Endometrial microvascular endothelial cells (primary cell): ENCODE measurements around the gene EPS8. TPM values are rescaled to one million over a fixed set of nuclear protein-coding genes. Genes with fewer than 3 reads are reported as not detected.
"Not testable (repeated sequence)": the region's sequence is repeated elsewhere in the genome, so short reads cannot be mapped to it uniquely, and the experiment has no call there.

Source experiments
- in situ Hi-C: cut with HindIII; loops from 2 replicates; pipeline ENCODE4 v1.10.0; 2017; ENCODE audit warnings: low sequenced_read_pairs, low pct_unique_long_range_greater_than_20kb; ENCODE audit errors: inconsistent ontology term
- total RNA-seq: library from RNA; depleted of rRNA; stranded (reverse); fragments of >200 nt; gene quantifications from one replicate; pipeline ENCODE4 v1.2.3, GENCODE V29; 2015; ENCODE audit errors: inconsistent ontology term

The EPS8 gene
- total RNA-seq, 1 donor from 2014 or later, result 12.0 TPM

DNA sequence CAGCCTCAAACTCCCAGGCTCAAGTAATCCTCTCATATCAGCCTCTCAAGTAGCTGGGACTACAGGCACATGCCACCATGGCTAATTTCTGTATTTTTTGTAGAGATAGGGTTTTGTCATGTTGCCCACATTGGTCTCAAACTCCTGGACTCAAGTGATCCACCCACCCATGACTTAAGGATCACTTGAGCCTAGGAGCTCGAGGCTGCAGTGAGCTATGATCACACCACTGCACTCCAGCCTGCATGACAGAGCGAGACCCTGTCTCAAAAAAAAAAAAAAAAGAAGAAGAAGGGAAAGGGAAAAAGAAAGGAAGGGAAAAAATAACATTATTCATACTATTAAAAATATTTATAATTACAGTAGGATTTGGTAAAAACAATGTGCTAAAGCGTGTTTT is 19.2 kb downstream of the EPS8 start:
- in situ Hi-C loops, result no loop called here

DNA sequence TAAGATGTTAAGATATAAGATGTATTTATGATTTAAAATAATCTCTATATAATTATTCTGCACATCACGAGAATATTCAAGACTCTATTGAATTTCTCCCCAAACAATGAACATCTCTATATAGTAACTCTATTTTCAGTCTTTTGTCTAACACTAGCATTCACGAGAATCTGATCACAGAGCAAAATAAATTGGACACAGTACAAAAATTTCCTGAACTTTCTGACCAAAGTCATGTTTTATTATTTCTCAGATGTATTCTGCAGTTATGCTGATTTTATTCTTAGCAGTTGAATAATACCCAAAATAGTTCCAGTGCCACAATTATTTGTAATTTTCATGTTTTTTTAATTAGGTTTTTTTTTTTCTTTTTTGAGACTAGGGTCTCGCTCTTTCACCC is 19.6 kb downstream of the EPS8 start:
- in situ Hi-C loops, result no loop called here

DNA sequence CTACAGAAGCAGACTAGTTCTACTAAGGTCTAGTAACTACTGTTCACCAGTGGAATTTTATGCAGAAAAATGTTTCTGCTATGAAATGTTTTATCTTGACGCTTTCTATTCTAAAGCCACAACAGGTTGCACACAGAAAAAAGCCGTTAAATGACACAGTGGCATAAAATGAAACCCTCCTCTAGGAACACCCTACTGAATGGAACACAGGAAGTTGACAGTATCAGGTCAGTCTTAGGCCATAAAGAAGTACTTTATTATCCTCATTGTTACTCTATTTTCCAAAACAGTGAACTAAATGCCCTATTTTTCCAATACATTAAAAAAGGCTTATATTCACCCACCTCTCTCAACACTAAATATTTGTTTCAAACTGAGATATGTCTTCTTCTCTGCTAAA is 21.9 kb downstream of the EPS8 start:
- in situ Hi-C loops, result no loop called here

- in situ Hi-C loops, result no loop called here
Observed at GRCh38 chr12:15763328-15763727, 25.9 kb downstream of the EPS8 start.

GRCh38 chr12:15762162-15762561 is 27.0 kb downstream of the EPS8 start:
- in situ Hi-C loops, result not testable (repeated sequence)

DNA sequence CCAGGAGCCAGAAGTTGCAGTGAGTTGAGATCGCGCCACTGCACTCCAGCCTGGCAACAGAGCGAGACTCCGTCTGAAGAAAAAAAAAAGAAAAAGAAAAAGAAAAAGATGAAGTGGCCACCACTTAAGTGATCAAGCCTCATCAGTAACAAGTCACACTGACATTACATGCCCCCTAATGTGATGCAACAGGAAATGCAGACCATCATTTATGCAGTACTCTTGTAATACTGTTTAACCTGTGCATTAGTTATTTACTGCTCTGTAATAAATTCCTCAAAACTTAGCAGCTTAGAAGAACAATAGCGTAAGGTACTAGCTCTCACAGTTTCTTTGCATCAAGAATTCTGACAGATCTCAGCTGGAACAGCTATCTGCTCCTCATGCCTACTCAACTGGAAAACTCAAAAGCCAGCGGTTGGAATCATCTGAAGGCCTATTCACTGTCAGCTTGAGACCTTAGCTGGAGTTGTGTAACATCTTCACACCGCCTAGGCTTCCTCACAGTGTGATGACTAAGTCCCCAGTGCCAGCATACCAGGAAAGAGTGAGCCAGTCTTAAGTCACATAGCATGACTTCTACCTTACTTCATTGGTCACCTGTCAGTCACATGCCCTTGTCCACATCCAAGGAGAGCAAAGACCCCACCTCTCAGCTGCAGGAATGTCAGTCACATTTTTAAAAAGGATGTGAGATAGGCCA is 31.5 kb downstream of the EPS8 start:
- in situ Hi-C loops, result no loop called here

DNA sequence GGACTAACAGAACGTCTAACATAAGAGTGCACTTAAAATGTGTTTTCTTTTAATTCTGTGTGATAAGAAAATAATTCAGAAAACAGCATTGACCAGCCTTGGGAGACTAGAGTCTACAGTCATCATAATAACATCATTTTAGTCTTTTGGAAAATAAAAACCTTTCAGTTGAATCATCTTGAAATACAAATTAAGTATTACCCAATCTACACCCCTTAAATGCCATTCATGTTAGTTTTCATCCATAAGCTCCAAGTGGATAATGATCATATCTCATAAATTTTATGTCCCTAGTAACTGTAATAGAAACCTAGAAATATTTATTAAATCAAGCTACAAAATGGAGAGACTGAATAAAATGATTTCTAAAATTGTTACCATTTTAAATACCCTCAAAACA is 32.4 kb downstream of the EPS8 start:
- in situ Hi-C loops, result no loop called here

DNA sequence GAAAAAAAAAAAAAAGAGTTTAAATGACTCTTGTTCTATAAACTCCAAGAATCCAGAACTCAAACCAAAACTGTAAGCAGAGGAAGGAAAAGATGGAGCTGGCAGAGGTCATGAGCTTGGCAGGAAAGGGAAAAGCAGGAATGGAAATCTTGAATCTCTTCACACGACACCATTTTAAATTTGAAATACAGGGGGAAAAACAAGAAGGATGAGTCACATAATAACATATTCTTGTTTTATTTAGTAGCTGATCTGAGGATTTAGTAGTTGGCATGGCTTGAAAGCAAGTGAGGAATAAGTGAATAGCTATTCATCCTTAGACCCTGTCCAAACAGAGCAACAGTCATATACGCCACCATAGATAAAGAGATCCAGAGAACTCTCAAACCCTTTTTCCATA is 35.0 kb downstream of the EPS8 start:
- in situ Hi-C loops, result no loop called here

DNA sequence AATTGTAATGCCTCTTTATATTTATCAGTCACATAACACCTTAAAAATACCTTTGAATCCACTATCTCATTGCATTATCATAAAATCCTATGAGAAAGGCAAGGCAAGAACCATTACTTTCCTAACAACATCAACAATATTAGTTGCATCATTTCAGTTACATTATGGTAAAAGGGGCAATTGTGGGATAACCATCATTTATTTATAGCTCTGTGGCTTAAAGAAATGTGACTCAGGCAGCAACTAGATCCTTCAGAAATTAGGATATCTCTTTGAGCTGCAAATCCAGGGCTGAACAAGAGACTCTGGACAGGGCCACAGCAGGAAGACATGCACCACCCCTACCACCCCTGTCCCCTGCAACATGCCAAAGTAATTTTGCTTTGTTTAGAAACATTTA is 36.4 kb downstream of the EPS8 start:
- in situ Hi-C loops, result no loop called here

DNA sequence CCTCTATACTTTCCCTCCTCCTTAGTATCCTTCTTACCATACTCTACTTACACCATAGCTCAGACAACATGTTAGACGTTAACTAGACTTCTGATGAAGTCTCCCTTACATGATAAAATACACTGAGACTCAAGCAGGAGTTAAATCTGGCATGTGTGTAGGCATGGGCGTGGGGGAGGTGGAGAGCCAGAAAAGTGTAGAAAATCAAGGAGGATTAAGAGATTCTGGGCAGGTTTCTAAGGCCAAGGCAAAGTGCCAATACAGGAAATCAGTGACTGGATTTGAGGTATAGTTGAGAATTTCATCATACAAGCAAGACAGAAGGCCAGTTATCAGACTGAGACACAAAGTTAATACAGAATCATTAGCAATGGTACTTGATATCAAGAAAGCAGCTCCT is 37.4 kb downstream of the EPS8 start:
- in situ Hi-C loops, result no loop called here

GRCh38 chr12:15749937-15750336 is 39.3 kb downstream of the EPS8 start:
- in situ Hi-C loops, result no loop called here

DNA sequence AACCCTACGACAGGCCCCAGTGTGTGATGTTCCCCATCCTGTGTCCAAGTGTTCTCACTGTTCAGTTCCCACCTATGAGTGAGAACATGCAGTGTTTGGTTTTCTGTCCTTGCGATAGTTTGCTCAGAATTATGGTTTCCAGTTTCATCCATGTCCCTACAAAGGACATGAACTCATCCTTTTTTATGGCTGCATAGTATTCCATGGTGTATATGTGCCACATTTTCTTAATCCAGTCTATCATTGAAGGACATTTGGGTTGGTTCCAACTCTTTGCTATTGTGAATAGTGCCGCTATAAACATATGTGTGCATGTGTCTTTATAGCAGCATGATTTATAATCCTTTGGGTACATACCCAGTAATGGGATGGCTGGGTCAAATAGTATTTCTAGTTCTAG is 47.3 kb downstream of the EPS8 start:
- in situ Hi-C loops, result not testable (repeated sequence)

DNA sequence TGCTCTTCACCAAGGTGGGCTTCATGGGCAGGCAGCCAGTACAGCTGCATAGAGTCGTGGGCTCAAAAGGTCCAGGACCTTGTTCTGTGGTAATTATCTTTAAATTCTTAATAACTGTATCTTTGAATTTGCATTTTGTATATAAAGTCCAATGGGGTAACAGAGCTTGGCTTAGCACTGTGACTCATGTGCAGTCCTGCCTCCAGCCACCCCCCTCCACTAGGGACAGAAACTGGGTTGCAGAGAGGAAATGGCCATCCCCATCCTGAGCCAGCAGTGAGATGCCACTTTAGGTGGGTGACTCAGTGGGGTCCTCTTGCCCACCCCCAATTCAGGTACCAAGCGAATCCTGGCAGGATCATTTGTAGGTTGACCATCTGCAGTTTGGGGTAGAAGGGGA is 48.1 kb downstream of the EPS8 start:
- in situ Hi-C loops, result no loop called here

DNA sequence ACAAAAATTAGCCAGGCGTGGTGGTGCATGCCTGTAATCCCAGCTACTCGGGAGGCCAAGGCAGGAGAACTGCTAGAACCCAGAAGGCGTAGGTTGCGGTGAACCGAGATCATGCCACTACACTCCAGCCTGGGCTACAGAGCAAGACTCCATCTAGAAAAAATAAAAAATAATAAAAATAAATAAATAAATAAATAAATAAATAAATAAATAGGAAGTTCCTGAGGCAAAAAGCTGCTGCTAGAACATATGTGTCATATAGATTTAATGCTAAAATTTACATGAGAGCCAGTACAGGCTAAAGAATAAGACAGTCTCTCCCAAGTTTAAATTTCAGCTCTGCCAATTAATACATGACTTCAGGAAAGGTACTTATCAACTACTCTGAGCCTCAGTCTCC is 48.8 kb downstream of the EPS8 start:
- in situ Hi-C loops, result not testable (repeated sequence)

DNA sequence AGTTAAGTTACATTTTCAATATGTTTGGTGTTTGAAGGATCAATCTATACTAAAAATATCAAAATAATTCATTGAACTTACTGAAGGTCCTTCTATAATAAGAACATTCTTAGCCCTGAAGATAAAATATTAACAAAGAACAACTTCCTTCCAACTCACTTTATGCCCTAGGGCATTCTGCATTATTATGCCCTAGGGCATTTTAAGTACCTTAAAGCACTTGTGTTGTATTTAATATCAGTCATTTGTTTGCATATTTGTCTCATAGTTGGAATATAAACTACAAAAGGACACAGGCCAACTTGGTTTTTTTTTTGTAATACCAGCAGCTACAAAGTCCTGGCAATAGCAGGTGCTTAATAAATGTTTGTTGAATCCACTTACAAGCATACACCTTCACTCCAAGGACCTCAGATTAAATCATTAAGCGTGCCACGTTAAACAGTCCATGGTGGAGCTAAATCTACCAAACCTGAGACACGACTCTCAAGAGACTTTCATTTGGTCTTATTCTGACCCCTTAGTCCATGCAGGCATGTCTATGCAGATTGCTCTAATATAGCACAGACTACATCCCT is 50.7 kb downstream of the EPS8 start:
- in situ Hi-C loops, result no loop called here

DNA sequence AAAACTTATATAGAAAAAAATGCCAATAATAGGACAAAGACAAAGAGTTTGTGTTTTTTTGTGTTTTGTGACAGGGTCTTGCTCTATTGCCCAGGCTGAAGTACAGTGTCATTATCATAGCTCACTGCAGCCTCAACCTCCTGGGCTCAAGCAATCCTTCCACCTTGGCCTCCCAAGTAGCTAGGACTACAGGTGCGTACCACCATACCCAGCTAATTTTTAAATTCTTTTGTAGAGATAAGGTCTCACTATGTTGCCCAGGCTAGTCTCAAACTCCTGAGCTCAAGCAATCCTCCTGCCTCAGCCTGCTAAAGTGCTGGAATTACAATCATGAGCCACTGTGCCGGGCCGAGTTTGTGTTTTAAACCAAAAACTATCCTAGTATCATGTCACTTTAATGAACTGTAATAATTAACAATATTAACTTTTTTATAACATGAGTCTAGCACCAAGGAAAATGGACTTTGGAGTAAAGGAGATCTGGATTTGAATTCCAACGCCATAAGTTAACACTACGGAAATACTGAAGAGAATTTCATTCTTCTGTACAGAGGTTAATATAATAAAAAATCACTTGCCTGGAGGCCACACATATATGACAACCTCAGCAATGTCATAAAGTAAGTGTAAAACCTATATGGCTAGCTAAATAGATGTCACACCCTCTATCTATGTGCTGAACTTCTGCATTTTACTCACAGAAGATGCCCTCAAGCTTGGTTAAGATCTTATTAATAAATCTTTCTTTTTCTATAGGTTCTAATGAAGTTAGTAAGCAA is 53.2 kb downstream of the EPS8 start:
- in situ Hi-C loops, result no loop called here

DNA sequence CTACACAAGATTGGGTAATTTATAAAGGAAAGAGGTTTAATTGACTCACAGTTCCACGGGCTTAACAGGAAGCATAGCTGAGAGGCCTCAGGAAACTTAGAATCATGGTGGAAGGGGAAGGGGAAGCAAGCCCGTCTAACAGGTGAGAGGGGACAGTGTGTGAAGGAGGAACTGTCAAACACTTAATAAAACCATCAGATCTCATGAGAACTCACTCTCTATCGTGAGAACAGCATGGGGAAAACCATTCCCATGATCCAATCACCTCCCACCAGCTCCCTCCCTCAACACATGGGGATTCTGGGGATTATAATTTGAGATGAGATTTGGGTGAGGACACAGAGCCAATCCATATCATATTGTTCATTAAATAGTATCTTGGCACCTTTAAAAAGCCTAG is 56.1 kb downstream of the EPS8 start:
- in situ Hi-C loops, result no loop called here

DNA sequence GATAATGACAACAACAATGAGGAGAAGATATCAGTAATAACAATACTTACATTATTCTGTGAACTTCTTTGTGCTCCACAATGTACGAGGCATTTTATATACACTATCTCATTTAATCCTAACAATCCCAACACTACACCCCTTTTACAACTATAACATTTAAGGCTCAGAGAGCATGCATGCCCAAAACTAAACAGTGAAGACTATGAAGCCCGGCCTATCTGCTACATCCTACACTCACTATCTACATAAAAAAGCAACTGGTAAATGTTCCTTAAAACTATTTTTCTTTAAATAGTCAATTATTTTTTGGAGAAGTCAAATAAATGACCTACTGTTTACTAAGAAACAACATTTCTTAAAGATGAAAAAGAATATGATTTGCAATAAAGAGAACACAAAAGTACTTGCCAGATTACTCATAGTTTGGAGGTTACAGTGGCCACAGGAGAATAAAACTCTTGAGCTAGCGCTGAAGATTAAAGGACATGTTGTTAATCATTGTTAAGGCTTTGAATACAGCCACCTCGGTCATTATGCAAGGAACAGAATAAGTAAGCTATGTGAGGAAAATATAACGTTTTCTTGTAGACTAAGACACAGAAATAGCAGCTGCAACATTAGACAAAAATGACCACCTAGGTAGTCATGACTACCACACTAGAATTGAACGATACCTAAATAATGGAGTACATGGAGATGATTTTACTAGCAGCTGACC is 56.7 kb downstream of the EPS8 start:
- in situ Hi-C loops, result no loop called here

DNA sequence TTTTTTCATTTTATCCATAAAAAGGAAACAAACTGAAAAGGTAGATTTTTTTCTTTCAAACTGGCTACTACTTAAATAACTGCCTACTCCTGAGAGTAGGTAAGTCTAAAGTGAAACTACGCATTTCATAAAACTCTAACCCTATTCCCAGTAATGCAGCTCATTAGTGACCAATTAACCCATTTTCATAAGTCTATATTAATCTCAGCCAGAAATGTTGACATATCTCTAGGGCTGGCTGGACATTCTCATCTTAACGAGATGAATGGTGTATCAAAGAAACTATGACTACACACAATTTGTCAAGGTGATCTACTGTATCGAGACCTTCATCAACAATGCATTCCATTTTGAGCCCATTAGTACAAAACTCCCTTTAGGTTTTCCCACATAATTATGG is 57.2 kb downstream of the EPS8 start:
- in situ Hi-C loops, result no loop called here

DNA sequence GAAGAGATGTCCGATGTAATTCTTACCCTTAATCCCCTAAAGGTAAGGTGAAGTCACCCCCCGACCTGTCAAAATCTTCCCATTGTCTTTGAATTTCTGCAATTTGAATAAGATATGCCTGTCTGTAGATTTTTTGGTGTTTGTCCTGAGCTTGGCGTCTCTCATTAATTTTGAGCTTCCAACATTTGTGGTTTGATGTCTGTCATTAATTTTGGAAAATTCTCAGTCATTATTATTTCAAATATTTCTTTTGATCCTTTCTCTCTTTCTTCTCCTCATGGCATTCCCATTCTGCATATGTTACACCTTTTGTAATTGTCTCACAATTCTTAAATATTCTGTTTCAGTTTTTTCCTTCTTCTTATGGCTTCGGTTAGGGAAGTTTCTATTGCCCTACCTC is 60.1 kb downstream of the EPS8 start:
- in situ Hi-C loops, result no loop called here
